Stomach (tissue), 9 donors: ENCODE measurements around the gene PRR5L. TPM values are rescaled to one million over a fixed set of nuclear protein-coding genes. Genes with fewer than 3 reads are reported as not detected.
"Not testable (repeated sequence)": the region's sequence is repeated elsewhere in the genome, so short reads cannot be mapped to it uniquely, and the experiment has no call there.

Experiments used
- DNase-seq, 2 donors: peaks; one replicate each; pipeline versions ENCODE4 v3.0.0 to v3.0.0-alpha.2; 2013 to 2019
- H3K27ac ChIP-seq, 5 donors: fragments of 200-600 bp in 4 of 5; sonication (generic) in 4 of 5; one replicate each; pipeline ENCODE4 v1.5.1; 2013 to 2019; ENCODE audit warnings: mild to moderate bottlenecking in 1 of 5, moderate library complexity in 1 of 5
- H3K27me3 ChIP-seq, 3 donors: fragments of 200-600 bp; sonication (generic); one replicate each; pipeline ENCODE4 v1.5.1; 2017 to 2019; ENCODE audit warnings: mixed run types in 1 of 3
- H3K36me3 ChIP-seq, 4 donors: fragments of 200-600 bp; sonication (generic); 1 replicate in 3 of 4; 2 replicates in 1 of 4; pipeline ENCODE4 v1.5.1; 2016 to 2019
- H3K4me1 ChIP-seq, 4 donors: fragments of 200-600 bp; sonication (generic); one replicate each; pipeline ENCODE4 v1.5.1; 2016 to 2019
- H3K4me3 ChIP-seq, 4 donors: fragments of 200-600 bp; sonication (generic) in 3 of 4; one replicate each; pipeline ENCODE4 v1.5.1; 2016 to 2019; ENCODE audit warnings: mild to moderate bottlenecking in 1 of 4
- H3K9me3 ChIP-seq, 4 donors: fragments of 200-600 bp; sonication (generic); one replicate each; pipeline ENCODE4 v1.5.1; 2016 to 2019
- CTCF ChIP-seq, 7 experiments: fragments of 450-650 bp in 4 of 7; fragments of 200-600 bp in 3 of 7; sonication (generic) in 3 of 7; IDR thresholded peaks; one replicate each; pipeline ENCODE4 v1.5.1; 2016 to 2019; ENCODE audit warnings: antibody characterized with exemption in 7 of 7, control low read depth in 2 of 7, mild to moderate bottlenecking in 1 of 7
- EP300 ChIP-seq: sonication (generic); formaldehyde crosslinking; IDR thresholded peaks from one replicate; pipeline ENCODE4 v1.6.1; 2017; ENCODE audit warnings: antibody characterized with exemption
- POLR2A ChIP-seq, 4 donors: fragments of 450-650 bp; IDR thresholded peaks; one replicate each; pipeline ENCODE4 v1.6.1; 2016; ENCODE audit warnings: antibody characterized with exemption in 4 of 4, control low read depth in 2 of 4, mild to moderate bottlenecking in 1 of 4, moderate library complexity in 1 of 4
- POLR2AphosphoS5 ChIP-seq, 3 donors: sonication (generic); formaldehyde crosslinking; IDR thresholded peaks; one replicate each; pipeline ENCODE4 v1.6.1; 2016; ENCODE audit warnings: antibody characterized with exemption in 3 of 3
- WGBS, 5 donors: extraction: QIAGEN DNeasy Blood & Tissue Kit in 3 of 5; methylation state at CpG; one replicate each; pipeline versions ENCODE4 v1.1.5 to v1.1.7; 2013 to 2018; 5-methylcytosine and 5-hydroxymethylcytosine counted together
- intact Hi-C: fragments of 100-400 bp; cut with DNase I; formaldehyde crosslinking; loops from one replicate; pipeline ENCODE4 v1.15.1; 2023; ENCODE audit warnings: low total_unique reads
- polyA plus RNA-seq, 3 donors: library from polyadenylated mRNA; stranded (reverse); fragments of 200-250 nt; gene quantifications; one replicate each; pipeline ENCODE4 v1.2.3, GENCODE V29; 2013
- total RNA-seq, 5 donors: library from RNA; depleted of rRNA; stranded (reverse); fragments of >200 nt; gene quantifications; one replicate each; pipeline versions ENCODE4 v1.1.0 to v1.2.3, GENCODE V29; 2014 to 2016
- donor health status: healthy with polysubstance abuse.
- donor health status: Bipolar disorder and iron deficiency.
- donor health status: healthy.

PRR5L gene
- total and polyA plus RNA-seq, 8 donors, result 1.4 to 274 (median 2.4) TPM; not detected in 1

GRCh38 chr11:36471577-36471976, 175.5 kb downstream of the PRR5L start:
- 50 to 84% (median 78%) methylated on average over 1 of the region's 1 CpG for WGBS, 5 donors
- H3K36me3 ChIP-seq, result no peaks in the 10 kb centered on the region
- no peaks in the 10 kb centered on the region for H3K9me3 ChIP-seq
- intact Hi-C loops, result loop anchor here (10.0 kb wide), 1 partner anchor 167 kb away; no protein-coding TSS in a partner anchor
- TF ChIP-seq POLR2AphosphoS5 (IDR thresholded peaks at IDR 0.05) (no peak), EP300 (no peak), POLR2A (IDR thresholded peaks at IDR 0.05) (no peak), CTCF (IDR thresholded peaks at IDR 0.05) (no peak)
- H3K27ac ChIP-seq, result no peak overlapping the region
- H3K27me3 ChIP-seq, result no peaks in the 10 kb centered on the region
- no peak for DNase-seq
- H3K4me3 ChIP-seq, result no peak overlapping the region
- peaks cover 0 to 6% (median 3%) of the 10 kb centered on the region in 4 donors for H3K4me1 ChIP-seq

GRCh38 chr11:36475192-36475591, 179.1 kb downstream of the PRR5L start:
- Histone ChIP-seq H3K4me1 (peaks cover 0 to 4% (median 1%) of the 10 kb centered on the region in 4 donors), H3K36me3 (no peaks in the 10 kb centered on the region), H3K4me3 (no peak overlapping the region), H3K27ac (no peak overlapping the region), H3K27me3 (no peaks in the 10 kb centered on the region), H3K9me3 (no peaks in the 10 kb centered on the region)
- TF ChIP-seq POLR2AphosphoS5 (IDR thresholded peaks at IDR 0.05), result no peak
- TF ChIP-seq CTCF (IDR thresholded peaks at IDR 0.05), result no peak
- no peak for TF ChIP-seq POLR2A (IDR thresholded peaks at IDR 0.05)
- no peak for TF ChIP-seq EP300
- WGBS, 5 donors, result 36 to 58% (median 45%) methylated on average over 1 of the region's 1 CpG
- intact Hi-C loops, result loop anchor here (10.0 kb wide), 1 partner anchor 170 kb away; no protein-coding TSS in a partner anchor
- DNase-seq, result no peak

GRCh38 chr11:36478700-36479329, 182.7 kb downstream of the PRR5L start:
- no peak overlapping the region for H3K4me3 ChIP-seq
- TF ChIP-seq EP300 (no peak), POLR2A (IDR thresholded peaks at IDR 0.05) (no peak), CTCF (IDR thresholded peaks at IDR 0.05) (peak in 3 of 7 experiments; percentile 21 to 45 (median 39))
- peak in 1 of 2 donors; percentile 84 for DNase-seq
- peaks cover 0 to 8% (median 7%) of the 10 kb centered on the region in 4 donors for H3K36me3 ChIP-seq
- no peaks in the 10 kb centered on the region for H3K9me3 ChIP-seq
- WGBS, 5 donors, result 17 to 23% (median 20%) methylated on average over 2 of the region's 2 CpGs
- H3K27me3 ChIP-seq, result no peaks in the 10 kb centered on the region
- no peak overlapping the region for H3K27ac ChIP-seq
- intact Hi-C loops, result loop anchor here (10.0 kb wide), 1 partner anchor 174 kb away; no protein-coding TSS in a partner anchor
- no peaks in the 10 kb centered on the region for H3K4me1 ChIP-seq

GRCh38 chr11:36480833-36481232, 184.7 kb downstream of the PRR5L start:
- DNase-seq, result no peak
- Histone ChIP-seq H3K36me3 (peaks cover 2 to 28% (median 26%) of the 10 kb centered on the region in 4 donors), H3K27ac (no peak overlapping the region), H3K4me1 (no peaks in the 10 kb centered on the region), H3K4me3 (no peak overlapping the region), H3K27me3 (no peaks in the 10 kb centered on the region), H3K9me3 (no peaks in the 10 kb centered on the region)
- intact Hi-C loops, result no loop called here
- TF ChIP-seq POLR2A (IDR thresholded peaks at IDR 0.05) (no peak), EP300 (no peak), POLR2AphosphoS5 (IDR thresholded peaks at IDR 0.05) (no peak), CTCF (IDR thresholded peaks at IDR 0.05) (no peak)

- DNase-seq, H3K4me3 ChIP-seq, H3K4me1 ChIP-seq, H3K9me3 ChIP-seq, intact Hi-C loops, H3K27ac ChIP-seq, H3K27me3 ChIP-seq: not testable (repeated sequence)
- H3K36me3 ChIP-seq, result peaks cover 2 to 50% (median 48%) of the 10 kb centered on the region in 4 donors
- 88 to 98% (median 93%) methylated on average over 3 of the region's 4 CpGs for WGBS, 5 donors
Observed at GRCh38 chr11:36483042-36483441, 187.0 kb downstream of the PRR5L start.
